GM12875 (cell line): Measurements from ENCODE around the gene PTPRK.

ENCODE experiments used
- H3K4me3 ChIP-seq: one replicate; pipeline ENCODE4 v1.5.1; 2011; ENCODE audit warnings: low read depth, low read length, control low read depth
- CTCF ChIP-seq: IDR thresholded peaks from 2 replicates; pipeline ENCODE4 v1.5.1; 2011; ENCODE audit warnings: low read depth, mild to moderate bottlenecking, control low read depth, inconsistent platforms, low read length, moderate library complexity, borderline replicate concordance; ENCODE audit not compliant: insufficient read depth

Gene PTPRK

GRCh38 chr6:128305228-128305627 lies 215.2 kb downstream of the PTPRK start:
- TF ChIP-seq CTCF, result no peak
- no peak overlapping the region for H3K4me3 ChIP-seq

DNA sequence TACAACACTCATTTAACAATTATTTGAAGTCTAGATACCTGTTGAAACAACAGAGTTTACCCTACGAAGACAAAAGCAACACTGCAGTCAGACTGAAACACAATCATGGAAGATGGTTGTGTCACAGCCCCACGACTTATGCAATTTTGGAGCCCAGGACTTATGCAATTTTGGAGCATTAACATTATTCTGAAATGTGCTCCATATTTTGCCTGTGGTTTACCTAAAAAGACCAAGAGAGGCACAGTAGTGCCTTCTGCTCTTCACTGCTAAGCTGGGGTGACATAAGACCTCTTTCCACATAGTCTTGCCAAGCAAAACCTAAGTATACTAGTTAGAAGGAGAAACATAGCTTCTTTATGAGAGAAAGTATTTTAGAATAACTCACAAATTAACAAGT lies 216.5 kb downstream of the PTPRK start:
- no peak overlapping the region for H3K4me3 ChIP-seq
- no peak for TF ChIP-seq CTCF

DNA sequence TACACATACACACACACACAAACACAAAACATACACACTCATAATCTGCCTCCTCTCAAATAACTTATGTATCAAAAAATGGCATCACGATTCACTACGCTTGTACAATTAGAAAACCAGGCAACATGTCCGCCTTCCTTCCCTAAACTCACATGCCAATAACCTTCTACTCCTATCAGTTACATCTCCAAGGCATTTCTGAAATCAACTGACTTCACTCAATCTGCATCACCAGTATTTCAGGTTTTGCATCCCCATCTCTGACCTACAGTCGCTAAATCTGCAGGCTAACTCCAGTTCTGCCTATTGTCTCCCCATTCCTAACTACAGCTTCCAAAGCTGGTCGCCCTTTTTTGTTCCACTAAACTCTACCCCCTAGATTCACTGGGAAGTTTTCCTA lies 217.5 kb downstream of the PTPRK start:
- H3K4me3 ChIP-seq, result no peak overlapping the region
- no peak for TF ChIP-seq CTCF

DNA sequence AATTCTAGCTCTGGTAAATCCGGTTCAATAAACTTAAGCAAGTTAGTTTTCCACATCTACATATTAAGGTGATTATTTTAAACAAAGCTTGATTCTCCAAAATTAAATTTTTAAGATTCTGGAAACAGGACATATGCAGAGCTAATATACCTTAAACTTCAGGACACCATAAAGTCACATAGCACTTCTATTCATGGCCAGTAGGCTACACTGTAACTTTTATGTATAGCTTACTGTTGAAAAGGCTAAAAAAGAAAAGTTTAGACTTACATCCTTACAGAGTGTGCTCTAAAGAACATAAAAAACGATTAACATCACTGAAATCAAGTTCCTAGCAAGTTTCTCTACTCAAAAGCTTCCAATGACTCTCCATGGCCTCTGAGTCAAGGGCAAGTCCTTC lies 224.7 kb downstream of the PTPRK start:
- no peak for TF ChIP-seq CTCF
- no peak overlapping the region for H3K4me3 ChIP-seq

GRCh38 chr6:128290221-128290620 lies 230.2 kb downstream of the PTPRK start:
- H3K4me3 ChIP-seq, result no peak overlapping the region
- no peak for TF ChIP-seq CTCF

DNA sequence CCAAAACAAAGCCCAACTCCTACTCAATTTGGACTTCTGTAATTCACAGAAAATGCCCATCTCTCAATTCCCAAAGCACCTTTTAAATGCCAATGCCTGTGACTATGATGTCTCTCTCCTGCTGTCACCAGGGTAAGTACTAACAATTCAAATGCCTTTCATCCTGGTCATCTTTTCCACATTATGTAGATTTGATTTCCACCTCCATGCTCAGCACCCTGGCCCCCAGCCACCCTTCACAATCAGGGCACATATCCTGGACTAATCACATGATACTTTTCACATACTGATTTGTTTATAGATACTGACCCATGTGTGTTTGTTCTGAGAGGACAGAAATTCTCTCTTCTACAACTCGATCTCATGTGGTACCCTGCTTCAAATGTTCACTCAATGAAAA lies 236.3 kb downstream of the PTPRK start:
- TF ChIP-seq CTCF, result no peak
- no peak overlapping the region for H3K4me3 ChIP-seq

- TF ChIP-seq CTCF, result no peak
- H3K4me3 ChIP-seq, result no peak overlapping the region
Measured at GRCh38 chr6:128282961-128283360, 237.4 kb downstream of the PTPRK start.

DNA sequence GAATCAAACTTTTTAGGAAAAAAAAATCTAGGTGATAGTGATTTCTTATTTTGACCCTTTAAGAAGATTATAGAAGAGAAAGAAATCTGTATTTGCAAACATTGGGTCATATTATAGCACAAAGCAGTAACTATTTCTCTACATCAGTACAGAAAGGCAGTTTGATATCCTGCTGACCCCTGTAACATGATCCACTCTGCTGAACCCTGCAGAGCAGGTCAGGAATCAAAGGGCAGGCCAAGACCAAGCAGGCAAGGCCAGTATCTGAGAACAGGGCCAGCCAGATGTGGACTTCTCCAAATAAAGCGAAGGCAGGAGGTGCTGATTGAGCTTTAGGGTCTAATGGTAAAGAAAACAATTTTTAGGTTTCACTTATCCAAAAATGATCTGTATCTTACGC lies 239.4 kb downstream of the PTPRK start:
- no peak overlapping the region for H3K4me3 ChIP-seq
- no peak for TF ChIP-seq CTCF
